Kidney capillary endothelial cell (primary cell): ENCODE results near the gene ITGBL1.

Experiments
- DNase-seq: peaks from one replicate; pipeline ENCODE4 v3.0.0-alpha.2; 2018; ENCODE audit warnings: low spot score

ITGBL1 gene

GRCh38 chr13:101627556-101627943 lies 175.1 kb downstream of the ITGBL1 start:
- DNase-seq: no peak

DNA sequence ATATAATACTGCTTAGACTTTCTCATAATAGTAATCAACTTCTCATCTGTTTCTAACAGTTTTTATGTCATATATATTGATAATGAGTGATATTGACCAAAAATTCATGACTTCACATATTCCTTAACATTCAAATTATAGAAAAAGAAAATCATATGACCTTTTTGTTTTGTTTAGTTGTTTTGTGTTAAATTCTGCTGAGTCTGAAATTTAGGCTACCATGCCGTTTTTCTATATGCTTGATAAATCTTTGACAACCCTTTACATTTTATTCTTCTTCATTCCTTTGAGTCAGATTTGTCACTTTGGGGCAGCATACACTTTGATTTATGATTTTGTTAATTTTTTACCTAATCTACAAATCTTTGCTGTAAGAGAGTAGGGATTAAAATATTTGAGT lies 176.4 kb downstream of the ITGBL1 start:
- no peak for DNase-seq

DNA sequence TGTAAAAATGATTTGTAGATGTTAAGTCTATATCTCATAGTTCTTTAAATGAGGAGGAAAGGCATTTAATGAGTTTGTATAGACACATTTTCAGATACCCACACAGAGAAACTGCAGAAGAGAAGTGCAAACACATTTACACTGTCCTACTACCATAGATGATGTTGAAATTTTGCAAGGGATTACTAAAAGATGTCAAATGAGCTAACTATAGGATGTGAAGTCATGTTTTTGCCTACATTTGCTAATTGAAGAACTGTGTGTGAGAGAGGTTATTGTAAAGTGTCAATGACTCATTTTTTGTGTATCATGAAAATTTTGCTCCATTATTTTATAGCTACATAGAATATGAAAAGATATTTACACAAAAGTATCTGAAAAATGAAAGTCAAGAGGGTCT lies 178.9 kb downstream of the ITGBL1 start:
- no peak for DNase-seq

- no peak for DNase-seq
Measured at GRCh38 chr13:101634142-101634541, 181.7 kb downstream of the ITGBL1 start.

DNA sequence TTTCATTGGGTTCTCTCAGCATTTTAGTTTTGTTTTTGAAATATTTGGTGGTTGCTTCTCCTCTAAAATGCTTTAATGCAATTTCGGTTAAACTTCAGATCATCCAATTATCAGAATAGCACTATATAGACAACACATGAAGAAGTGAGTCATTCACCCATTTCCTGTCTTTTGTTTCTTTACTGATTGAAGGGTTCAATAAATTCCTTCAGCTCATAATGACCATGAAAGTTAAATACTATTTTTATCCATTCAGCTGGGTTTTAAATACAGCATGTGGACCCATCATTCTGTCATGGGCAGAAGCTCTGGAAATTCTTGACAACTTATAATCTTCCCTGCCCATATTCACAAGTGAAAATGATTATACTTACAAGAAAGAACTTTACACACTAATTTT lies 187.2 kb downstream of the ITGBL1 start:
- DNase-seq: no peak

GRCh38 chr13:101640788-101641400 lies 188.4 kb downstream of the ITGBL1 start:
- peak; percentile 39 for DNase-seq

- DNase-seq: no peak
Measured at GRCh38 chr13:101645871-101646270, 193.4 kb downstream of the ITGBL1 start.

- DNase-seq: no peak
Measured at GRCh38 chr13:101647760-101648159, 195.3 kb downstream of the ITGBL1 start.

DNA sequence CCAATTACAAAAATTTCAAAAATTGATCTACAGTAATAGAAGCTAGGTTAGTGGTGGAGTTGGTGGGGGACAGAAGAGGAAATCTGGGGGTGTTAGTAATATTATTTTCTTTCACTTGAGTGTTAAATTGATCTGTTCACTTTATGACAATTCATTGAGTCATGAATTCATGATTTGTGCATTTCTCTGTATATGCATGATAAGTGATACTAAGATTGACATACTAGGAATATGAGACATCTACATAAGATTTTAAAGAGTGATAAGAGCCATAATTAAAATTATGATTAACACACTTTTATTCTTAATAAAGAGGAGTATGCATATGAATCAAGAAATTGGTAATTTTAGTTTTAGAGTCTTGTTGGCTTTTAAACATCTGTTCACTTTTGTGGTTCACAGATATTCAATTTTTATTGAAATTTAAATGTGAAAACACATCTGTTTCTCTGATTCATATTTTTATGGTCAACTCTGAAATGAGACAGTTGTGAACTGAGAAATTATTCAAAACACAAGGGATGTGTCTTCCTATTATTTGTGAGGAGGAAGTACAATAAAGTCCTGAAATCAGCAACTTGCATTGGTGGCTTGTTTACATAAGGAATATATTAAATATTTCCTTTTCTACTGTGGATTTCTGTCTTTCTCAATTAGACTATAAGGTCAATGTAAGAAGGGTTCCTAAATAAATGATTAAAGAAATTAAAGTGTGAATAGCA lies 196.5 kb downstream of the ITGBL1 start:
- no peak for DNase-seq

DNA sequence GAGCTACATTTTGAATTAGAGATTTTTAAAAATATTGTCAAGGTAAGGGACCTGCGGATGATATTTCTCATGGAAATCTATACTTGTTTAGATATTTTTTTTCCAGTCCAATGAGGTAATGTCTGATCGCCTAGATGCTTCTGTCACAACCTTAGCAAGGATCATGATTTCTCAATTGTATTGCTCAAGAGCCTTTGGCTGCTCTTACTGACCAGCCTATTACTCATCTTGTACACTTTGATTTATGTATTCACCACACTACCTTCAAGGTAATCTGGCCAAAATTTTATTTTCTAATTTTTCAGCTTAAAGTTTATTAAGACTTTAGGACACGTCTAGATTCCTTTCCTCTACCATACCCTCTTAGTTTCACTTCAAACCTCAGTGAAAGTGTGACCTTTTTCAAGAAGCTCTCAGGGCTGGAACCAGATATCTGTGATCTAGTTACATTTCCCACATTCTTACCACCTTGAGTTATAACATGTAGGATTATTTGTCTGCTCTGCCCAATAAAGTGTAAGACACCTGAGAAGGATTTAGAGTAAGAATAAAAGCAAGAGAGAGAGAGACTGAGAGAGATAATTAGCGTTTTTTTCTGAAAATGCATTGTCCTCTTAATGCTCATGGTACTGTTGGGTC lies 197.1 kb downstream of the ITGBL1 start:
- DNase-seq: no peak

DNA sequence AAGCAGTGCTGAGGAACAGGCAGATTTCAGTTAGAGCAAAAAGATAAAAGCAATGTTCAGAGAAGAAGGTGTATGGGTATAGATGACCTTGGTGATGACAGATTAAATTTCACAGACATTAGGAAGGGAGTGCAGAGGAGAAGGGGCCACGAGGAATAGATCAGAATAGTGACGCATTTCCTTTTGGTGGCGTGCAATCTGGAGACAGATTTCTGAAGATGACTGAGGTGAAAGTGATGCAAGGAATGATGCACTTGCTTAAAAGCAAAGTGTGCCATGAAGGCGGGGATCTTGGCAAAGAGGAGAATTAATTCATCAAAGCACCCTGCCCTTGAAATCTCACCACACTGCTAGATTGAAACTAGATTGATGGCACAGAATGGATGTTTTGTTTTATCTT lies 202.4 kb downstream of the ITGBL1 start:
- no peak for DNase-seq

DNA sequence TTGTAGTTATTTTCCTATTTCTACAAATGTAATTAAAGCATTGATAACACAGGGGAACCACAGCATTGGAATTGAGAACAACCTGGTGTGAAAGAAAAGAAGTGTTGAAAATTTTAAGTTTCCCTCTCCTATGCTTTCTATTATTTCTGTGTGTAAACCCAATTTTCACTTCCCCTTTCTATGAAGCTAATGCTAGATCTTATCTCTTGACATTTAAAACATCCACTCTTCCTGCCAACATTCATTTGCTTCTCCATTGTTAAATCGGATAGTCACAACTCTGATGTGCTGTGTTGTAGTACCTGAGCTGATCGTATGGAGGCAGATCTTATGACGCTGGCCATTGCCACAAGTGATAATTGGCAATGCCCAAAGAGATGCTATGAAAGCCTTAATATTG lies 203.0 kb downstream of the ITGBL1 start:
- DNase-seq: no peak

DNA sequence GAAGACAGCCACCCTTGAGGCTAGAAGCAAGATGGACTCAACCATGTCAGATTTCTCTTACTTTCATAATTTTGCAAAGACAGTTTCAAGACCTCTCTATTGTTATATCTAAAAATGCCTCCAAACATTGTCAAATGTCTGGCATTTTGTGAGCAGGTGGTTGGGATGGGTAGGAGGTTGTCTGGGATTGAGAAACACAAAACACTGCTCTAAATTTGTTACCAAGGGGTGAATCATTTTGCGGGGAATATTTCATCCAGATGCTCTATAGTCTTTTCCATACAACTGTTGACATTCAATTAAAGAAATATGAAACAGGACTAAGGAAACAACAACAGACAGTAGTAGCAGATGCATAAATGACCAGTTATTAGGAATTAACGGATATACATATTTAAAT lies 208.2 kb downstream of the ITGBL1 start:
- DNase-seq: no peak

DNA sequence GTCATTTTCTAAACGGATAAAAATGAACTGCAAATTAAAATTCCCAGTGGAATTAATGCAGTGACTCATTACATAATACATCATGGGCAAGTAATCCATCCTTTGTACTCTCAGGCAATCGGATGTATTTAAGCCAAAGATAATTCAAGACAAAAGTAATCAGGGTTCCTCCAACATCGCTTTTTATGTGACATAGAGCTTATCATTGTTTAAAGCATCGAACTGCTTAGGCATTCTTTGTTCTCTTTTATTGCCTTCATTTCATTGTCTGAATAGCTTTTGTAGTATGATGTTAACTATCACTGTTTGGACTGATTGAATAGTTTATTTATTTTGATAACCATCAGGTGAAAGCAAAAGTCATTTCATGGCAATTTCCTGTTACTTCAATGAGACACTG lies 209.4 kb downstream of the ITGBL1 start:
- no peak for DNase-seq

DNA sequence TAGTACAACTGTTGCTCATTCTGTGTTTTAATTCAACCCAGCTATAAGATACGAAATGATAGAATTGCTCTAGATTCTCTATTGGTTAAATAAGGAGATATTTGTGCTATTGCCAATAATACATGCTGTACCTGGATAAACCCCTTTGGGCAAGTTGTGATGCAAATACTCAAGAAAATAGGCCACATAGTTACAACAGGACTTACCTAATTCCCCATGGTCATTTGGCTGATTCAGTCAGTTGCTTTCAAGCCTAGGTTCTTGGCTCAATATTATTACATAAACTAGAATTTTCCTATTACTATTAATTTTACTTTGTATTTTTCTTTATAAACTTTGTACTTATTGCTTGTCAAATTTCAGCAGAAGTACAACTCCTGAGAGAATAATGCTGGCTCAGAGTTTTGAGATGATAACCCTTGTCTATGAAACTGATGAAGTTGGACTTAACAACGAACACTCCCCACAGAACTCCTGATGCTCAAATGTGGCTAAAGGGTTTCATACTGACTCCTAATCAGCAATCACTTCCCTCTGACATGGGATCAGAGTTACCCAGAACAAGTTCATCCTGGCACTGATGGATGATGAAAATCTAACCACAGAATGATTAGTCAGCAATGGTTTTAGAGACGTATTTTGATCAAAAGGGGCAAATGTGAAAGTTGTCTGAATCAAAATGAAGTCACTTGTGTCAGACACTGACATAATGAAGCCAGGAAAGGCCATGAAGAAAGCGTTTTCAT lies 221.1 kb downstream of the ITGBL1 start:
- DNase-seq: no peak

DNA sequence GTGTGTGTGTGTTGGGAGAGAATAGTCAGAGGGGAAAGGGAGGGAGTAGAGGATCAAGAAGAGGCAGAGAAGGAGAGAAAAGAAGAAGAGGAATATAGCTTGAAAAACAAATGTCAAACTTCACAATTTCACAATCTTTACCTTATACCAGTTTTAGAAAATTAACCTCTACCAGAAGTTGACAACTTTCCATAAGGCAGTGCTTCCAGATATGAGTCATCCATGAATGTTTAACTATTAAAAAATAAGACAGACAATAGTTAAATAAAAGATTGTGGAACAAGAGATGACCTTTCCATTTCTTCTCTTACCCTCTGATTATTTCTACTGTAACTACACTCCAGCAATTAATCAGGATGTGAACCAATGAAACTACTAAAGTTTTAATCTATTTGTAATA lies 229.4 kb downstream of the ITGBL1 start:
- no peak for DNase-seq

GRCh38 chr13:101686003-101686402 lies 233.5 kb downstream of the ITGBL1 start:
- DNase-seq: no peak

DNA sequence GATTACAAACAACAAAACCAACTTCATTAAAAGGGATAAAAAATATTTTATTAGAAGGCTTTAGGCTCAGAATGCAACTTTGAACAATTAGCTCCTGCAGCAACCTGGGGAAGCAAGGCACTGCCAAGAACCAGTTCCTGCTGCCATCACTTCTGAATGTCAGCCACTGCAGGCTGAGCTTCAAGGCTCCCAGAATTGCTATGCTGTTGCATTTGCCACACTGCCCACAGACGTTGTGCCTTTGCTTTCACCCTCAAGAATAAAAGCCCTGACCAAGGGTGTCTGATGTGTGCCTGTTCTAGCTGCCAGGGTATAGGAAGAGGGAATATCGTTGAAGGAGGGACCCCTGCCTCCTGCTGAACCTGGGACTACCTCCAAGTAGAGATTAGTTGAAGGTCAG lies 238.4 kb downstream of the ITGBL1 start:
- DNase-seq: no peak

- DNase-seq: no peak
Measured at GRCh38 chr13:101691341-101691860, 238.9 kb downstream of the ITGBL1 start.

DNA sequence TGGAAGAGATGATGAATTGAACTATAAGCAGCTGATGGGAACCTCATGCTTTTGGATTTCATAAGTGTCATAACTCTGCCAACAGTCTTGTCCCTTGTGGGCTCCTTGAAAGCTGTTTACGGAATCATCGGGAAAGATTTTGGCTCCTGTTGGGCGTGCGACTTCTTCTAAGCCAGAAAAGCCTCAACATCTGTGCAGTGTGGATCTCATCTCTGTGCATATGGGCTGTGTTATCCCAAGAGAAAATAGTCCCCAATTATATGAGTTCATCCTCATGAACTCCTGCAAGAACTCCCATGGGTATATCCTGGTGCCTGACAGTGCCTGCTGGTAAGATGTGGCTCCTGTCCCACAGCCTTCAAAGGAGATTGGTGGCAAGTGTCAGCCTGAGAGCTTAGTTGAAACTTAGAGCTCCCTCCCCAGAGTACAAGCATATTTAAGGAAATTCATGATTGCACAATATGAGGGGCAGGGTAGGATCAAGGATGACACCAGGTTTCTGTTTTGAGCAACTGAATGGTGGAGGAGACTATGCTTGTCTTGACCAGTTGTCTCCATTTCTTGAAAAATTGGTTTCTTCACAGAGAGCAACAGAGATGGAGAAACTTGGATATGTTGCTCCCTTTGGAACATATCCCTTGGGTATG lies 243.5 kb downstream of the ITGBL1 start:
- no peak for DNase-seq

- DNase-seq: no peak
Measured at GRCh38 chr13:101697745-101698144, 245.3 kb downstream of the ITGBL1 start.

DNA sequence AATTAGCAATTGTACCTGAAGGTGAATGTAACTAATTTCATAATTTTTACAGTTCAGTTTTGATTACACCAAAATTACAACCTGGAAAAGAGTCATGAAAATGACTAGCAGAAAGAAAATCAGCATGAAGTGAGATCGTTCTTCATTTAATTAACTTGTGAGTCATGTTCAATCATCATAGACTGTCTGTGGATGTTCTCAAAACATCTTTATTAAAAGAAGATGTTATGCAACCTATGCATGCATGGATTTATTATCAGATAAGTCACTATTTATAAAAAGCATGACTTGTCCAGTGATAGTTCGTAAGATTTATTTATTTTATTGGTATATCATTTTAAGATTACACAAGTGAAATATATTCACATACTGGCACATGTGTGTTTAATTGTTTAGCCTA lies 245.9 kb downstream of the ITGBL1 start:
- DNase-seq: no peak
